HCT116 (cell line): ENCODE data around the gene RPRD1B.

Experiments
- CBX3 ChIP-seq: IDR thresholded peaks from 2 replicates; pipeline ENCODE4 v1.6.1; 2012; ENCODE audit warnings: low read depth
- EGR1 ChIP-seq: IDR thresholded peaks from 2 replicates; pipeline ENCODE4 v1.6.1; 2012; ENCODE audit warnings: low read depth
- EZH2 ChIP-seq: fragments of 200-600 bp; sonication (generic); IDR thresholded peaks from 2 replicates; pipeline ENCODE4 v1.6.1; 2017; ENCODE audit warnings: antibody characterized with exemption, mixed run types
- EZH2phosphoT487 ChIP-seq: fragments of 200-600 bp; IDR thresholded peaks from 2 replicates; pipeline ENCODE4 v1.6.1; 2018; ENCODE audit warnings: antibody characterized with exemption, borderline replicate concordance
- POLR2A ChIP-seq: IDR thresholded peaks from 2 replicates; pipeline ENCODE4 v1.7.0; 2011; ENCODE audit warnings: borderline replicate concordance; ENCODE audit not compliant: insufficient read depth, insufficient read length; ENCODE audit errors: extremely low read depth
- POLR2AphosphoS5 ChIP-seq: IDR thresholded peaks from 2 replicates; pipeline ENCODE4 v1.6.1; 2011; ENCODE audit warnings: mild to moderate bottlenecking, low read depth, low read length, moderate library complexity
- SIN3A ChIP-seq: IDR thresholded peaks from 2 replicates; pipeline ENCODE4 v1.6.1; 2012; ENCODE audit warnings: low read depth
- ZNF274 ChIP-seq: fragments of 200-500 bp; sonication (Bioruptor generic); IDR thresholded peaks from 2 replicates; pipeline ENCODE4 v1.6.1; 2014; ENCODE audit warnings: mild to moderate bottlenecking, low read depth, low read length, inconsistent platforms
- TF ChIP-seq, protein P1 (sequence below), 3 experiments: fragments of 200-600 bp in 1 of 3; sonication (generic) in 1 of 3; IDR thresholded peaks in 2 of 3; conservative IDR thresholded peaks in 1 of 3; 2 replicates each; pipeline ENCODE4 v1.5.1; 2012 to 2017; ENCODE audit warnings: low read depth in 2 of 3, low read length in 2 of 3, antibody characterized with exemption in 1 of 3, borderline replicate concordance in 1 of 3, control low read depth in 1 of 3, mild to moderate bottlenecking in 1 of 3, mixed read lengths in 1 of 3, mixed run types in 1 of 3, moderate library complexity in 1 of 3; ENCODE audit not compliant: insufficient read depth in 1 of 3
- TF ChIP-seq, protein P2 (sequence below): IDR thresholded peaks from 2 replicates; pipeline ENCODE4 v1.6.1; 2012

GRCh38 chr20:38139156-38139912 is 105.8 kb downstream of the RPRD1B start:
- TF ChIP-seq, protein P1, sequence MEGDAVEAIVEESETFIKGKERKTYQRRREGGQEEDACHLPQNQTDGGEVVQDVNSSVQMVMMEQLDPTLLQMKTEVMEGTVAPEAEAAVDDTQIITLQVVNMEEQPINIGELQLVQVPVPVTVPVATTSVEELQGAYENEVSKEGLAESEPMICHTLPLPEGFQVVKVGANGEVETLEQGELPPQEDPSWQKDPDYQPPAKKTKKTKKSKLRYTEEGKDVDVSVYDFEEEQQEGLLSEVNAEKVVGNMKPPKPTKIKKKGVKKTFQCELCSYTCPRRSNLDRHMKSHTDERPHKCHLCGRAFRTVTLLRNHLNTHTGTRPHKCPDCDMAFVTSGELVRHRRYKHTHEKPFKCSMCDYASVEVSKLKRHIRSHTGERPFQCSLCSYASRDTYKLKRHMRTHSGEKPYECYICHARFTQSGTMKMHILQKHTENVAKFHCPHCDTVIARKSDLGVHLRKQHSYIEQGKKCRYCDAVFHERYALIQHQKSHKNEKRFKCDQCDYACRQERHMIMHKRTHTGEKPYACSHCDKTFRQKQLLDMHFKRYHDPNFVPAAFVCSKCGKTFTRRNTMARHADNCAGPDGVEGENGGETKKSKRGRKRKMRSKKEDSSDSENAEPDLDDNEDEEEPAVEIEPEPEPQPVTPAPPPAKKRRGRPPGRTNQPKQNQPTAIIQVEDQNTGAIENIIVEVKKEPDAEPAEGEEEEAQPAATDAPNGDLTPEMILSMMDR (IDR thresholded peaks at IDR 0.05 in 2 of 3, conservative IDR thresholded peaks at IDR 0.05 in 1 of 3; ENCODE audit: borderline replicate concordance in 1 of 3, insufficient read depth in 1 of 3, low read depth in 2 of 3, low read length in 2 of 3): no peak
- TF ChIP-seq EZH2 (no peak), SIN3A (no peak), EGR1 (no peak), POLR2AphosphoS5 (no peak), ZNF274 (no peak), POLR2A (no peak), CBX3 (no peak), EZH2phosphoT487 (no peak)
- TF ChIP-seq, protein P2, sequence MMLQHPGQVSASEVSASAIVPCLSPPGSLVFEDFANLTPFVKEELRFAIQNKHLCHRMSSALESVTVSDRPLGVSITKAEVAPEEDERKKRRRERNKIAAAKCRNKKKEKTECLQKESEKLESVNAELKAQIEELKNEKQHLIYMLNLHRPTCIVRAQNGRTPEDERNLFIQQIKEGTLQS: no peak
